ENCODE data around the gene DIP2C.
"Not testable (repeated sequence)": the region's sequence is repeated elsewhere in the genome, so short reads cannot be mapped to it uniquely, and the experiment has no call there.

The DIP2C gene

GRCh38 chr10:639751-640672 is 49.5 kb downstream of the DIP2C start:
- FAIRE-seq, result no peak

- no peak for FAIRE-seq
These were observed 50.3 kb downstream of the DIP2C start for GRCh38 chr10:639001-639750.

- FAIRE-seq, result no peak
These were observed 51.7 kb downstream of the DIP2C start for GRCh38 chr10:637771-638195.

GRCh38 chr10:637221-637620 is 52.2 kb downstream of the DIP2C start:
- no peak for FAIRE-seq

- FAIRE-seq, result no peak
These were observed 52.7 kb downstream of the DIP2C start for GRCh38 chr10:636769-637168.

GRCh38 chr10:636016-636730 is 53.3 kb downstream of the DIP2C start:
- FAIRE-seq, result no peak

- FAIRE-seq, result no peak
These were observed 54.2 kb downstream of the DIP2C start for GRCh38 chr10:635088-635861.

- no peak for FAIRE-seq
These were observed 55.2 kb downstream of the DIP2C start for GRCh38 chr10:634256-634655.

GRCh38 chr10:633279-634245 is 55.9 kb downstream of the DIP2C start:
- no peak for FAIRE-seq

GRCh38 chr10:632807-633177 is 56.7 kb downstream of the DIP2C start:
- FAIRE-seq, result not testable (repeated sequence)

- FAIRE-seq, result not testable (repeated sequence)
These were observed 57.2 kb downstream of the DIP2C start for GRCh38 chr10:632155-632806.

- FAIRE-seq, result no peak
These were observed 58.2 kb downstream of the DIP2C start for GRCh38 chr10:631266-631665.

- FAIRE-seq, result no peak
These were observed 58.8 kb downstream of the DIP2C start for GRCh38 chr10:630581-631073.

- no peak for FAIRE-seq
These were observed 60.1 kb downstream of the DIP2C start for GRCh38 chr10:629186-629998.

GRCh38 chr10:628386-629045 is 61.0 kb downstream of the DIP2C start:
- no peak for FAIRE-seq

GRCh38 chr10:627032-627992 is 62.2 kb downstream of the DIP2C start:
- FAIRE-seq, result no peak

GRCh38 chr10:625751-626711 is 63.4 kb downstream of the DIP2C start:
- no peak for FAIRE-seq

Data from TTC549 (cell line).